Posterior cingulate gyrus (tissue), 11 donors: Measurements from ENCODE around the gene GNLY.

Source experiments
- DNase-seq, 10 donors: peaks; one replicate each; pipeline versions ENCODE4 v3.0.0 to v3.0.0-alpha.2; 2020 to 2021; ENCODE audit warnings: mixed read lengths in 3 of 10
- intact Hi-C: fragments of 100-400 bp; cut with DNase I; formaldehyde crosslinking; loops from one replicate; pipeline ENCODE4 v1.15.1; 2023

Gene GNLY

DNA sequence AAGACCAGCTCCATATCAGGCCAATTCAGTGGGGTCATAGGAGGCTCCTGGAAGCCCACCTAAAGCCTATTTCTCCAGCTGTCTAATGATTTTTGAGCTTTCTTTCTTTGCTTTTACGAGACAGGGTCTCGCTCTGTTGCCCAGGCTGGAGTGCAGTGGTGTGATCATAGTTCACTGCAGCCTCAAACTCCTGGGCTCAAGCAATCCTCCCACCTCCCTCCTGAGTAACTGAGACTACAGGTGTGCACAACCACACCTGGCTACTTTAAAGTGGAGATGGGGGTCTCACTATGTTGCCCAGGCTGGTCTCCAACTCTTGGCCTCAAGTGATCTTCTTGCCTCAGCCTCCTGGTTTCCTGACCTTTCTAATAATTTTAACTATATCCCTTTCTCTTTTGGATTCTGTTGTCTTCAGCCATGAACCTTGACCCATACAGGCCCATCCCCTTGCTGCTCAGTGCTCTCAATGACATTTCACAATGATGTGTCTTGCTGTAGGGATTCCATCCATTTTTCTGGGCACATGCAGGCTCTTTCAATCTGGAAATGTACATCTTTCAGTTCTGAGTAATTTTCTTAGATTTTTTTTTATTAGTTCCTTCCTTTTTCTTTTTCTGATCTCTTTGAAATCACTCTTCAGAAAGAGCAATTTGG, 29.7 kb downstream of the GNLY start:
- DNase-seq = no peak
- intact Hi-C loops = no loop called here

DNA sequence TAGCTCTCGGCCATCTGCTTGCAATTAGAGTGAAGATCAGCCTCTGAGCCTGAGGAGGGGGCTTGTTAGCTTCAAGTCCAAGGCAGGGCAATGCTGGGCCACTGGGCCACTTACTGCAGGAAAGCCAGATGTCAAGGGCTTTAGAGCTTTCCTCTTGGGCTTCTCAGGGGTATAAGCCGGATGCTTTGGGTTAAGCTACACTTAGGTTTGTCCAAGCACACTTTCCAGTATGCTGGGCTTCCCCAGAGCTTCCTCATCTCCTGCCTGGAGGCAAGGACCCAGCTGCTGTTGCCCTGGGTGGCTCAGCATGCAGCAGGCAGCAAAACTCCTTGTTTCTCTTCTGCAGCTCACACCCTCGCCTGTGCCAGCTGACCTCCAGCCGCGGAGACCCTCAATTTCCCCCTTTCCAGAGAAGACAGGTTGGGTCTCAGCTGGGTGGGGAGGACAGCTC, 30.6 kb downstream of the GNLY start:
- DNase-seq = no peak
- intact Hi-C loops = loop anchor here (5.0 kb wide), 1 partner anchor 73 kb away; no protein-coding TSS in a partner anchor

DNA sequence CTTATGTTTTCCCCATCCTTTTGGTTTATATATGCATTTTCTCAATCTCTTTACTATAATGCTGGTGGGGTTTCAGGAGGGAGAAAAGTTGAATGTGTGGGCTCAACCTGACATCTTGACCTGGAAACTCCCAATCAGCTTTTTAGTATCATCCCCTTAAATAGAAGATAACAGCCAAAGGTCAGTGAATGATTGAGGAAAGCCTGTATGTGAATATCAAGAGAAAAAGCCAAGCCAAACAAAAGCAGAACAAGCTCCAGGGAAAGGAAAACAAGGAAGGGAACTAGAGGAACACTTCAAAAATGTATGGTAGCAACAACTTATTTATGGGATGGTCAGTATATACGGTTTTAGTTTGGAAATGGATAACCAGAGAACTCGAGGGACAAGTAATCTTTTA, 31.3 kb downstream of the GNLY start:
- DNase-seq = no peak
- intact Hi-C loops = loop anchor here (5.0 kb wide), 1 partner anchor 72 kb away; no protein-coding TSS in a partner anchor

DNA sequence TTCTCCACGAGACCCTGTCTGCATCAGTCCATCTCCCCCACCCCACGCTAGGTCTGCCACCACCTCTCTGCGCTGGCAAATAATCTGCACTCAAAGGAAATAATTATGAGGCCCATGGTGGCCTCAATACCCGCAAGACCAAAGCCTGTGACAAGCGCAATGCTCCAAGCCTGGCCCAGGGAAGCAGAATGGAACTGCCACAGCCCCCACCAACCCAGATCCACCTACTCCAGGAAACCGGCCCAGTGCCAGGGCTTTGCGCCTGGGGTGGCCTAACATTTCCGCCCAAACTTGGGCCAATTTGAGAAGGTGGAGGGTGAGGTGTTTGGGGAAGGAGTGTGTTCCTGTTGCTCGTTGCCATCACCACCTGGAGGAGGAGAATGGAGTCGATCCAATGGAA, 33.6 kb downstream of the GNLY start:
- intact Hi-C loops = loop anchor here (2.0 to 5.0 kb wide), 2 partner anchors 23 to 70 kb away; no protein-coding TSS in a partner anchor
- peak in 2 of 10 donors; percentile 52 to 72 for DNase-seq

DNA sequence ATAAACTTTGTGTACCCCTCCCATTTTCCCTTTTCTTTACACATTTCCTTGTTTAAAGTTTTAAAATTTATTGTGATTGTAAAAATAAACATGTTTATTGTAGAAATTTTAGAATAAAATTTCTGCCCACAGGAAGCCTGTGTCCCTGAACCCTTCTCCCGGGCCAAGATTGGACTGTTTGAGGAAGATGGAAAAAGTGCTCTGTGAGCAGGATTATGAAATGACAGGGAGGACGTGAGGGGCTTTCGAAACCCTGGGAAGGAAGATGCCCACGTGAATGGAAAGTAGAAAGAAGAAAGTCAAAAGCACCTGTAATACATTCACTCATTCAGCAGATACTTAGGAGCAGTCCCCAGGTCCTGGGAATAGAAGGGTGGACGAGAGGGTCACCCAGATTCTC, 34.2 kb downstream of the GNLY start:
- intact Hi-C loops = loop anchor here (2.0 to 5.0 kb wide), 2 partner anchors 22 to 69 kb away; no protein-coding TSS in a partner anchor
- DNase-seq = no peak

DNA sequence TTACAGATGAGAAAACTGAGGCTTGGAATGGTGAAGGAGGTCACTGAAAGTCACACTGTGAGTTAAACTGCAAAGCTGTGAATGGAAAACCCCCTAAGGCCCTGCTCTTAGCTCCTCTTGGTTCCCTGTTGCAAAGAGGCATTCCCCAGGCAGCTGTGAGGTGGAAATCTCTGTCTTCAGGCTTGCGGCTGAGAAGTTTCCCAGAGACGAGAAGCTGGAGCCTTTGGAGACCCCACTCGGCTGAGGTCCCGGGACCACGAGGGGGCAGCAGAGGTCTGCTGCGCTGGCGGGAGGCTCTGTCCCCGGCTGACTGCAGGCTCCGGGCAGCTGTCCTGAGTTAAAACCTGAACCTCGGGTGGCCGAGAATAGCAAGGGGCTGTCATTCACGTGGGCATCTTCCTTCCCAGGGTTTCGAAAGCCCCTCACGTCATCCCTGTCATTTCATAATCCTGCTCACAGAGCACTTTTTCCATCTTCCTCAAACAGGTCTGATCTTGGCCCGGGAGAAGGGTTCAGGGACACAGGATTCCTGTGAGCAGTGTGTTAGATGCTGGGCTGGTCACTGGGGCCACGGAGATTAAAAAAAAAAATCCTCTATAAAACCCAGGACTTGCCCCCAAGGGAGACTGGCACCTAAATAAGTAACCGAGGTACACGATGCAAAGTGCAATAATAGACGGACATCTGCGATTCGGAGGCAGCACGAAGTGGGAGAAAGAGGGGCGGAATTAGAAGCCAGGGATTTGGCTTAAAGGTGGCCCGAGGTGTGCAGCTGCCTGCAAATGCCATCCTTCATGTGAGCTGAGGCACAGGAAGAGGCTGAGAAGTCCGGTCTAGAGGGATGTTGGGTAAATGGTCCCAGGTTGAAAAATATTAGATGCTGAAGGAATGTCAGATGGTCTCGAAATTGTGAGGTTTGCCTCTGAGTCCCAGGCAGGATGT, 35.0 kb downstream of the GNLY start:
- intact Hi-C loops = loop anchor here (1.0 to 5.0 kb wide), 3 partner anchors 22 to 85 kb away; no protein-coding TSS in a partner anchor
- DNase-seq = peak; percentile 76 to 98 (median 91)

DNA sequence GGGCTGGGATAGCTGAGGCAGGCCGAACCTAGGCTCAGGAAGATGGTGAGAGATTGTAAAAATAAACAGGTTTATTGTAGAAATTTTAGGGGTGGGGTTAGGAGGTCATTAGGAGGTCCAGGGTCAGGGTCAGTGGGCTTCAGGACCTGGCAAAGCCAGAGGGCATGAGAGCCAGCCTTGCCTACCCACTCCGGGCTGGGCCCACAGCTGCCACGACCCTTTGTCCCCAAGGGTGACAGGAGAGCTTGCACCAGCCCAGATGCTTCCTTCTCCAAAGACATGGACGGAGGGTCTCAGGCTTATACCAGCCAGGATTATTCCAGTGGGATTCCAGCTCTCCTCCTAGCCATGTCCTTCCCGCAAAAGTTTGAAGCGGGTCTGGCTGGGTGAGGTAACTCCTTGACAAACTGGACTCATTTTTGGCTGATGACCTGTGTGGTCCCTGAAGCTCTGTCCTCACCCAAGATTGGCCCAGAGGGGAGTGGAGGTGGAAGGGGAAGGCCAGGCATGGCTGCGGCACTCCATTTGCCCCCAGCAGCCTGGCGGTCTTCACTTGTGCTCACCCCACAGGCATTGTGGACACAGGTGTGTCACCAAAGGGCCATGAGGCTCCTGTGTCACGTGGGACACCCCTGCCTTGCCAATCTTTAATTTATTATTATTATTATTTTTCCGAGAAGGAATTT, 35.8 kb downstream of the GNLY start:
- intact Hi-C loops = loop anchor here (1.0 to 5.0 kb wide), 3 partner anchors 21 to 84 kb away; no protein-coding TSS in a partner anchor
- peak in 1 of 10 donors; percentile 67 for DNase-seq

DNA sequence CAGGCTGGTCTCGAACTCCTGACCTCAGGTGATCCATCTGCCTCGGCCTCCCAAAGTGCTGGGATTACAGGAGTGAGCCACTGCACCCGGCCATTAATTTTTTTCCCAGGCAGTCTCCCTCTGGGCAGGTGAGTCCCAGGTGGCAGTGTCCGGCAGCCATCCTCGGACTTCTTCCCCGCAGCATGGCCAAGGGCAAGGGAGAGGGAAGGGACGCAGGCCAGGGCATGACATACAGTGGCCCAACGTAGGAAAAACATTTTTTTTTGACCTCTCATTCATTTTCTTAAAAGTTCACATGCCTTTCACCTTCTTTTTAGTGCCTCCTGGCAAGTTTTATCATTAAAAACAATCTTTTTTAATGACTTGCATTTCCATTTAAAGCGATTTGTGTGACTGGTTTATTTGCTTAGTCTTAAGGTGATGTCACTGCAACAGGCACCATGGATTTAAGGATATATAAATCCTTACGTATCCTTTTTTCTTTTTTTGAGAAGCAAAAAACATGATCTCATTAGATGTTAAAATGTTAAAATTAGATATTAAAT, 36.6 kb downstream of the GNLY start:
- no peak for DNase-seq
- intact Hi-C loops = no loop called here

DNA sequence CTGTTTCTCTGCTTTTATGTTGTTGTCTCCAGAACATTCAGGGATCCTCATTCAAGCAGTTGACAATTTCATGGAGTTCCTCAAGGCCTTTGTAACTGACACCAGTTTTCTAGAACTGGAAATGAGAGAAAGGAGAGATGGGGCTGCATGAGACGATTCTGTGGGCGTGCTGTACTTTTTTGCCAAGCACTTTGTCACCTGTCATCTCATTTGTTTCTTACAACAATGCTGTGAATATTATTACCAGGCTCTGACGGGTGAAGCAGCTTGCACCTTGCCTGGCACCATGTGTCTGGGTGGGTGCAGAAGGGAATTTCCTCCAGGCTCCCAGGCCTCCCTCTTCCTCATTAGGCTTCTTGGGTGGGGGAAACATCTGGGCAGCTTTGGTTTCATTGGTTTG, 37.4 kb downstream of the GNLY start:
- intact Hi-C loops = no loop called here
- DNase-seq = no peak

DNA sequence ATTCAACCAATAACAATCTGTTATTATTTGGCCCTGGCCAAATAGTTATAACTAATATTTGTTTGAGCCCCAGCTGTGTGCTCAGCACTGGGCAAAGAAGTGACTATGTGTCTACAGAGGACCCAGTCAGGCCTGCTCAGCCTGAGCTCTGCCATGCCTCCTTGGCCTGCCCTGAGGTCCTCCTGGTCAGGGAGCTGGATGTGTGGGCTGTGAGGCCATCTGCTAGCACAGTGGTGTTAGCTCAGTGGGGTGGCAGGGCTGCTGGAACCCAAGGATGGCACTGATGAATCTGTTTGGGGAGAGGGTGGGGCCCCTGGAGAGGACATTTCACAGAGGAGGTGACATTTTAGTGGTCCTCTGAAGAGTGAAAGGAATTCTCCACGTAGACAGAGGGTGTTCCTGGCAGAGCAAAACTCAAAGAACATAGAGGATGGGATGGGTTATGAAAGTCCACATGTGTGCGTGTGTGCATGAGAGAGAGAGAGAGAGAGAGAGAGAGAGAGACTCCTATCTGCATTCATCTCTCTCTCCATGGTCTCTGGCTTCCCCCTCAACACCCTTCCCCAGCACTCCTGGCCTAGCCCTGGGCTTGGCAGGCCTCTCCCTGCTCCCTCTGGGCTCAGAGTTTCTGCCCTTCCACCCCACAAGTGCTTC, 38.4 kb downstream of the GNLY start:
- intact Hi-C loops = no loop called here
- peak in 1 of 10 donors; percentile 77 for DNase-seq

DNA sequence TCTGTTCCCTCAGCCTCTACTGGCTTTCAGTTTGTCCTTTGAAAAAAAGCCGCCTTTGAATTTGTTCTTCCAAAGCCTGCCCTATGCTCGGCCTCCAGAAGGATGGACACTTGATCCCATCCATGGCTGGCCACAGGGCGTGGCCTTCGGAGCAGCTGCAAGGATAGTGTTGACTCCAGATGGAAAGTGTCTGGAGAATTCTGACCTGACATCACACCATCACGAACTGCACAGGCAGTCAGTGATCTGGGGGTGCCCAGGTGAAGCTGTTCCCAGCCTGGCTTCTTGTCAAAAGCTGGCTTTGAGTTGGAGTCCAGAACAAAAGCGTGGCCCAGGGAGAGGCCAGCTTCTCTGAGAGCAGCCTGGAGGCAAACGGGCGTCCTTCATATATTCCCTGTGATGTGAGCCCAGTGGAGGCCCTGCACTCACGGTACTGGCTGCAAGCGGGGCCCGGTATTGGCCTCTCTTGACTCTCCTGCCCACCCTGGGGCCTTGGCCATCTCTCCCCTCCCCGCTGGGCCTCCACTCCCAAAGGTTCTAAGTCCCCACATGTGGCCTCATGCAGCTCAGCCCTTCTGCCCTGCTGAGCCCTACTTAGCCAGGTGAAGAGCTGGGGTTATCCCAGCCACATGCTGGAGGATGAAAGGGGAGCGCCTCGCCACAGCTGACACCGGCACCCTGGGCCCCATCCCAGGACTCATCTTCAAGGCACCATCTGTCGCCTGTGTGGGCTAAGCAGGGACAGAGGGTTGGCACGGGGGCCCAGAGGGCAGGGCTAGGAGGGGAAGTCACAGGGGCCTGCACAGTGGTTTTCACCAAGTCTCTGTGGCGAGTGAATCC, 39.2 kb downstream of the GNLY start:
- intact Hi-C loops = no loop called here

DNA sequence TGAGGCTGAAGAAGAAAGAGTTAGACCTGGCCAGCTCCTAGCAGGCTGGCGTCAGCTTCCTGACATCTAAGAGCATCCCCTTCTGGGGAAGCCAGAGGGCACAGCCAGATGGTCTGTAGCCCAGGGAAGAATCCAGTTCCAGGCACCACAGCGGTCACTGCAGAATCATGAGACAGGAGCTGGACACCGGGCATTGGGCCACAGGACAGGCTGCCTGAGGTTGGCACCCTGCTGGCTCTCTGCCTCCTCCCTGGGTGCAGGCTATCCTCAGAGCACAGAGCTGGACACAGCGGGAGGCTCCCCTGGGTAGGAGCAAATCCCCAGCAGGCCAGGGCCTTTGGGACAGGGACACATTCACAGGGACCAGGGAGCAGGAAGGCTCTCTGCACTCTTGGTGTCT, 39.9 kb downstream of the GNLY start:
- DNase-seq = peak in 2 of 10 donors; percentile 63 to 77
- intact Hi-C loops = no loop called here

More for the DNA sequence above, 39.2 kb downstream of the GNLY start:
- peak in 2 of 10 donors; percentile 55 to 86 for DNase-seq

DNA sequence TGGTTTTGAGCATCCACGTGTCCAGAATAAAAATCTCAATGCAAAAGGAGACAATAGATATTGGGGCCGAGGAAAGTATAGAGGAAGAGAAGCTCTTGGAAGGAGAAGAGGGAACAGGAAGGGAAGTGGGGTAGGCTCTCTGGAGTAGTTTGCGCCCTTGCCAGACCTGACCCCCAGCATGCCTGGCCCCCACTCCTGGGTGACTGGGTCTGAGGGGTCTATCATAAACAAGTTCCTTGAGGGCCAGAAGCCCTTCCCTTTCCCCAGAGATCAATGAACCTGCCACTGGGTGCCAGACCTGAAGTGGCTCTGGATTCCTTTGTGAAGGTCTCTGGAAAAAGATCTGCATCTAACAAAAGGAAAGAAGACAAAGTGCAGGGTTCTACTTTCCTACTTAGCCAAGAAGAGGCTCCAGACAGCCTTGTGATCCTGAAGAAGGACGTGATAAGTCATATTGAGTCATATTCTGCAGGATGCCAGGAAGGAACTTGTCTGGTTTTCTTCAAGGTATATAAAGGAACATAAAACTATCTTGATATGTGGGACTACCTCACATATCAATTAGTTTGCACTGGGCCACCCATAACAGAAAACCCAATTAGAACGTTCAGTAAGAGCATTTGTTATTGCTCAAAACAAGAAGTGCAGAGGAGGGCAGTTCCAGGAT, 40.9 kb downstream of the GNLY start:
- intact Hi-C loops = loop anchor here (5.0 kb wide), 1 partner anchor 37 kb away; no protein-coding TSS in a partner anchor
- peak in 1 of 10 donors; percentile 57 for DNase-seq

DNA sequence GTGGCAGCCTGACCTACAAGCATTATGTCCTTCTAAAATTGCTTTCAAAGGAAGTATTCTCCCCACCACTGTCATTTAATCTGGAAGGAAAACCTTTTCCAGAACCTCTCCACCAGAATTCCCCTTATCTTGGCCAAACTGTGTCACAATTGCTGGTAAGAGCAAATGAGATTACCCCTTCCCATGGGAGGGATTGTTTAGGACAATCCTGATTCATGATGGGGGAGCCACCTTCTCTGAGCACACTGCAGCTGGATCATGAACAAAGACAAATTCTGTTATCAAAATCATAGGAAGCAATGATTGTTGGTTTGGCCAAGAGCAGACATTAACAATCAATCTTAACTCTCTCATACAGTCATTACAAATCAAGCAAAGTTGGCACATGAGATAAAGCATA, 41.5 kb downstream of the GNLY start:
- DNase-seq = no peak
- intact Hi-C loops = loop anchor here (5.0 kb wide), 1 partner anchor 37 kb away; no protein-coding TSS in a partner anchor

DNA sequence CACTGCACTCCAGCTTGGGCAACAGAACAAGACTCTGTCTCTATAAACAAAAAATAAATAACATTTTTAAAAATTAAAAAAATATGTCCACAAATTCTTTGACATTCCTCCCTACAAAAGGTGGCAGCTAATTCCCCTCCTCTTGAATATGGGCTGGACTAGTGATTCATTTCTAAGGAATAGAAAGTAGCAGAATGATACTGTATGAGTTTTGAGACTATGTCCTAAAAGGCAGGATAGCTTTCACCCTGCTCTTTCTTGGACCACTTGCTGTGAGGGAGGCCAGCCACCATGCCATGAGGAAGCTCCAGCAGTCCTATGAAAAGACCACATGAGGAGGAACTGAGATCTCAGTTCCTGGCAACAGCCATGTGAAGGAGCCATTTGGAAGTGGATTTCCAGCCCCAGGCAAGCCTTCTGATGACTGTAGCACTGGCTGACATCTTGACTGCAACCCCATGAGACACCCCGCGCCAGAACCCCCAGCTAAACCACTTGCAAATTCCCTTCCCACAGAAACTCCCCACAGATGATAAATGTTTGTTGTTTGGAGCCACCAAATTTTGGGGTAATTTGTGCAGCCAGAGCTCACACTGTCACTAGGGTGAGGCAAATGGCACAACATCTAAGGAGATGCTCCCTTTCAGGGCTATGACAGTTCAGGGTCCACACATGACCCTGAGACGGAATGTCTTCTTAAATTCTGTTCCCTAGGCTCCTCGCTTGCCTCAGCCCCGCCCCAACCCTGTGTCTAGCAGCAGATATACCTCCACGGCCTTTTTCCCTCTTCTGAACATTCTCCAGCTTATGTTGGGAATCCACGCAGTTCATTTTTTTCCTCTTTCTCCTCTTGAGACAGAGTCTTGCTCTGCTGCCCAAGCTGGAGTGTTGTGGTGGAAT, 42.5 kb downstream of the GNLY start:
- DNase-seq = peak in 1 of 10 donors; percentile 34
- intact Hi-C loops = loop anchor here (5.0 kb wide), 1 partner anchor 36 kb away; no protein-coding TSS in a partner anchor

DNA sequence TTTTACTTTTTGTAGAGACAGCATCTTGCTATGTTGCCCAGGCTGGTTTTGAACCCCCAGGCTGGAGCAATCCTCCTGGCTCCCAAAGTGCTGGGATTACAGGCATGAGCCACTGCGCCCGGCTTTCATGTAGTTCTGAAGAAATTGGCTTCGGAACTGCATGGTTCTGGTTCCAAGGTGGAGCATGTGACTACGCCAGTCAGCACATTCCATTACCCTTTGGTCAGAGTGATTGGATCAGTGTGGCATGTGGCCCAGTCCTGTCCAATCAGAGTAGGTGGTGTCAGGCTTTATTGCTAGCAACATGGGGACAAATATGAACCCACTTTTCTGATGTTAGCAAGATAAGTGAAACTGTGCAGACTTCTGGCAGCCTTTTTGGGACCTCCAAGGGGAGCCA, 43.3 kb downstream of the GNLY start:
- intact Hi-C loops = loop anchor here (5.0 kb wide), 1 partner anchor 35 kb away; no protein-coding TSS in a partner anchor
- DNase-seq = peak in 1 of 10 donors; percentile 64

DNA sequence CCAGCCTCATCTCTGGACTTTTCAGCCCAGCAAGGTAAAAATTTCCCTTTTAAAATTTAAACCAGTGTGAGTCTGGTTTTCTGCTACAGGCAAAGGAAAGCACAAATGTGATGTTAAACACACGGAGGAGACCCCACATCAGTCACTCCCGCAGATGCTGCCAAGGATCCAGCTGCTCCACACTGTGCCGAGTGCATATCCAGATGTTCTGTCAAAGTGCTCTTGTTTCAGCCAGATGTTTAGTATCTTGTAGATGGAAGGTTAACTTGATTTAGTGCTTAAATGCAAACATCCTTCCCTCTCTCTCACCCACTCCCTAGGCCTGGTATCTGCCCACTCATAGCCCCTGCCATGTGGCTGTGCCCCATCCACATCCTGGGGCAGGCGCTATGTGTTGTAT, 43.8 kb downstream of the GNLY start:
- DNase-seq = peak in 1 of 10 donors; percentile 40
- intact Hi-C loops = loop anchor here (5.0 kb wide), 1 partner anchor 34 kb away; no protein-coding TSS in a partner anchor
